ENCODE results near the gene FNDC8.

The FNDC8 gene

GRCh38 chr17:35087731-35088355 is 33.6 kb upstream of the FNDC8 start:
- Histone ChIP-seq H3K36me3 (ENCODE audit: control insufficient read depth, low read length) (no peaks in the 10 kb centered on the region), H3K27me3 (ENCODE audit: control insufficient read depth, low read length) (no peaks in the 10 kb centered on the region), H3K27ac (ENCODE audit: low read depth, low read length) (no peak overlapping the region), H3K79me2 (ENCODE audit: control insufficient read depth, low read length) (no peaks in the 10 kb centered on the region; the same call in 1 of the 2 replicates), H3K4me2 (ENCODE audit: low read length) (peak overlapping the region; percentile 89), H3K4me1 (ENCODE audit: control insufficient read depth, low read length) (peaks cover 24% of the 10 kb centered on the region), H3K9me3 (ENCODE audit: control insufficient read depth, insufficient read depth, low read length) (no peaks in the 10 kb centered on the region), H3K9me2 (replicated peaks; ENCODE audit: control insufficient read depth, low read length) (no peaks in the 10 kb centered on the region), H3F3A (ENCODE audit: control insufficient read depth, insufficient read depth) (peaks cover 10% of the 10 kb centered on the region; the same call in 1 of the 2 replicates), H4K20me1 (ENCODE audit: control insufficient read depth, insufficient read depth, low read depth, low read length) (no peaks in the 10 kb centered on the region), H3K4me3 (ENCODE audit: low read length) (peak overlapping the region; percentile 78)
- TF ChIP-seq EZH2phosphoT487 (IDR thresholded peaks at IDR 0.05; ENCODE audit: borderline replicate concordance, low read length), result no peak
- TF ChIP-seq CTCF (IDR thresholded peaks at IDR 0.05; ENCODE audit: low read depth, low read length, poor library complexity, severe bottlenecking), result no peak

GRCh38 chr17:35088356-35088880 is 33.0 kb upstream of the FNDC8 start:
- Histone ChIP-seq H3K27me3 (ENCODE audit: control insufficient read depth, low read length) (no peaks in the 10 kb centered on the region), H3K4me2 (ENCODE audit: low read length) (peak overlapping the region; percentile 89), H3K4me3 (ENCODE audit: low read length) (peak overlapping the region; percentile 78), H3K36me3 (ENCODE audit: control insufficient read depth, low read length) (no peaks in the 10 kb centered on the region), H3K9me2 (replicated peaks; ENCODE audit: control insufficient read depth, low read length) (no peaks in the 10 kb centered on the region), H4K20me1 (ENCODE audit: control insufficient read depth, insufficient read depth, low read depth, low read length) (no peaks in the 10 kb centered on the region), H3K27ac (ENCODE audit: low read depth, low read length) (peak overlapping the region; percentile 16; the same call in 1 of the 2 replicates), H3F3A (ENCODE audit: control insufficient read depth, insufficient read depth) (peaks cover 10% of the 10 kb centered on the region; the same call in 1 of the 2 replicates), H3K79me2 (ENCODE audit: control insufficient read depth, low read length) (no peaks in the 10 kb centered on the region; the same call in 1 of the 2 replicates), H3K4me1 (ENCODE audit: control insufficient read depth, low read length) (peaks cover 19% of the 10 kb centered on the region), H3K9me3 (ENCODE audit: control insufficient read depth, insufficient read depth, low read length) (no peaks in the 10 kb centered on the region)
- no peak for TF ChIP-seq EZH2phosphoT487 (IDR thresholded peaks at IDR 0.05; ENCODE audit: borderline replicate concordance, low read length)
- TF ChIP-seq CTCF (IDR thresholded peaks at IDR 0.05; ENCODE audit: low read depth, low read length, poor library complexity, severe bottlenecking), result peak; percentile 41

GRCh38 chr17:35088881-35089585 is 32.4 kb upstream of the FNDC8 start:
- TF ChIP-seq CTCF (IDR thresholded peaks at IDR 0.05; ENCODE audit: low read depth, low read length, poor library complexity, severe bottlenecking), result peak; percentile 66
- TF ChIP-seq EZH2phosphoT487 (IDR thresholded peaks at IDR 0.05; ENCODE audit: borderline replicate concordance, low read length), result no peak
- H3K4me2 ChIP-seq (ENCODE audit: low read length), result peak overlapping the region; percentile 89
- peaks cover 10% of the 10 kb centered on the region; the same call in 1 of the 2 replicates for H3F3A ChIP-seq (ENCODE audit: control insufficient read depth, insufficient read depth)
- H4K20me1 ChIP-seq (ENCODE audit: control insufficient read depth, insufficient read depth, low read depth, low read length), result no peaks in the 10 kb centered on the region
- H3K4me3 ChIP-seq (ENCODE audit: low read length), result peak overlapping the region; percentile 78
- no peaks in the 10 kb centered on the region; the same call in 1 of the 2 replicates for H3K79me2 ChIP-seq (ENCODE audit: control insufficient read depth, low read length)
- no peaks in the 10 kb centered on the region for H3K9me3 ChIP-seq (ENCODE audit: control insufficient read depth, insufficient read depth, low read length)
- H3K27me3 ChIP-seq (ENCODE audit: control insufficient read depth, low read length), result no peaks in the 10 kb centered on the region
- no peaks in the 10 kb centered on the region for H3K9me2 ChIP-seq (replicated peaks; ENCODE audit: control insufficient read depth, low read length)
- peaks cover 19% of the 10 kb centered on the region for H3K4me1 ChIP-seq (ENCODE audit: control insufficient read depth, low read length)
- no peaks in the 10 kb centered on the region for H3K36me3 ChIP-seq (ENCODE audit: control insufficient read depth, low read length)
- H3K27ac ChIP-seq (ENCODE audit: low read depth, low read length), result peak overlapping the region; percentile 16; the same call in 1 of the 2 replicates
